ENCODE results near the gene AKNA.

The AKNA gene

GRCh38 chr9:114367366-114367765 is 20.4 kb downstream of the AKNA start:
- H3K4me3 ChIP-seq: no peak overlapping the region
- TF ChIP-seq CTCF (IDR thresholded peaks at IDR 0.05): no peak
- DNase-seq (ENCODE audit: low spot score): no peak
- H3K27ac ChIP-seq: peak overlapping the region; percentile 55 to 78

- no peak overlapping the region for H3K4me3 ChIP-seq
- no peak for TF ChIP-seq CTCF (IDR thresholded peaks at IDR 0.05)
- no peak for DNase-seq (ENCODE audit: low spot score)
- peak overlapping the region; percentile 55 to 78 for H3K27ac ChIP-seq
Observed at GRCh38 chr9:114366334-114367128, 21.3 kb downstream of the AKNA start.

GRCh38 chr9:114365194-114365593 is 22.6 kb downstream of the AKNA start:
- Histone ChIP-seq H3K27ac (no peak overlapping the region), H3K4me3 (no peak overlapping the region)
- DNase-seq (ENCODE audit: low spot score): no peak
- TF ChIP-seq CTCF (IDR thresholded peaks at IDR 0.05): no peak

DNA sequence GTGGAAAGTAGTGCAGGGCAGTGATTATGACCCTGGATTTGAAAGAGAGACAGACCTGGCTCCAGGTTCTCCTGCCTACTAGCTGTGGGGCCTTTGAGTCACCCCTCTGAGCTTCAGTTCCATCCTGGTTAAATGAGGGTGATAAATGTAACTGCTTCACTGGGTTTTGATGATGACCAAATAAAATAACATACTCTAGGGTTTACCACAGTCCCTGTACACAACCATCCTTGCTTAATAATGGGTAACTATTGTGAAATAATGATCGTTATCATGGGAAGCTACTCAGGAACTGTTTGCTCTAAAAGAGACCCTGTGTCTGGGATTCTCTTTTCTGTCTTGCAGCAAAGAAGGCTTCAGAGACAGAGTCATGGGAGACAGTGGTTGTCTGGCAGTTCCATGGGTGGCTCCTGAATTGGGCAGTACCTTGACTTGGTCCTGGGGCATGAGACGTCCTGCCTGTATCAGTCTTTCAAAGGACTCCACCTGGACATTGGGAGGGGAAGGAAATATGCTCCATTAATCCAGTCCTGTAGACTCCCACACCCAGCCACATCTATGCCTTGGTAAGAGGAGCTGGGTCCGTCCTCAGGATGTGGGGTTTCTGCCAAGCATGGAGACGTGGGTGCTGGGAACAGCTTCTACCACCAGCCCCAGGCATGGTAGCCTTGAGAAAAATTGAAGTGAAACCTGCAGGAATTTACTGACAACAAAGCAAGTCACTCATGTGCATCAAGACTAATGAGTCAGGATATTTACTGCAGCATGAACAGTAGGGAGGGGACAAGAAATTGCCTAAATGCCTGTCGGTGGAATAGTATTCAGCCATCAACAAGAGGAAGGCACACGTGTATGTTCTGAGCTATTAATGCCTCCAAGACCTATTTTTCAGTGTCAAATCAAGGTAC is 23.4 kb downstream of the AKNA start:
- no peak for DNase-seq (ENCODE audit: low spot score)
- TF ChIP-seq CTCF (IDR thresholded peaks at IDR 0.05): no peak
- H3K27ac ChIP-seq: peak overlapping the region in 1 of 2 donors; percentile 24

DNA sequence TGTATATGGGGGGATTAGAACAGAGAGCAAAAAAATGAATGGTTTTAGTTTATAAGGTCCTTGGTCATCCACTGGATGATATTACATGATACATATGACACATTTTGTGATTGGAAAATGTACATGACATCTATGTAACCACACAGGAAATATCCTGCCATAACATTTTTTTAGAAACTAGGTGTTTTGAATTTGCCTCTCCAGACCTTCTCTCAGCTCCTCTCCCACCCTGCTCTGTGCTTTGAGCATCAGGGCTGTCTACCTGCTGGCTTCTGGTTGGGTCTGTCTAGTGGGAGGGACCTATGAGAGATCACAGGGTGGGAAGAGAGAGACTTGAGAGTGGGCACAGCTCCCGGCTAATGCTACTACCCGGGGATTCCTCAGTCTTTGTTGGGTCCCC is 24.4 kb downstream of the AKNA start:
- Histone ChIP-seq H3K4me3 (no peak overlapping the region), H3K27ac (no peak overlapping the region)
- TF ChIP-seq CTCF (IDR thresholded peaks at IDR 0.05): no peak
- DNase-seq (ENCODE audit: low spot score): no peak

More for the DNA sequence above, 23.4 kb downstream of the AKNA start:
- H3K4me3 ChIP-seq: no peak overlapping the region

GRCh38 chr9:114362394-114362793 is 25.4 kb downstream of the AKNA start:
- no peak for DNase-seq (ENCODE audit: low spot score)
- no peak overlapping the region for H3K4me3 ChIP-seq
- no peak overlapping the region for H3K27ac ChIP-seq
- no peak for TF ChIP-seq CTCF (IDR thresholded peaks at IDR 0.05)

All from coronary artery (tissue), 2 donors.